Lower lobe of right lung (tissue), 2 donors: ENCODE data around the gene IGF1. TPM values are rescaled to one million over a fixed set of nuclear protein-coding genes. Genes with fewer than 3 reads are reported as not detected.

ENCODE experiments used
- ATAC-seq, 2 donors: fragments of 200-7000 bp; cut with Tn5 transposase; one replicate each; pipeline ENCODE4 v1.9.1; 2020 to 2022; ENCODE audit warnings: mild to moderate bottlenecking in 2 of 2, moderate library complexity in 2 of 2
- DNase-seq: peaks from one replicate; pipeline ENCODE4 v3.0.0-alpha.2; 2020
- H3K27ac ChIP-seq: fragments of 200-600 bp; one replicate; pipeline ENCODE4 v1.8.0; 2022
- H3K27me3 ChIP-seq: fragments of 200-600 bp; one replicate; pipeline ENCODE4 v1.8.0; 2022; ENCODE audit warnings: low read depth
- H3K36me3 ChIP-seq: fragments of 200-600 bp; one replicate; pipeline ENCODE4 v1.8.0; 2022; ENCODE audit warnings: mild to moderate bottlenecking
- H3K4me1 ChIP-seq: fragments of 200-600 bp; one replicate; pipeline ENCODE4 v1.8.0; 2022
- H3K4me3 ChIP-seq: fragments of 200-600 bp; one replicate; pipeline ENCODE4 v1.8.0; 2022; ENCODE audit warnings: mild to moderate bottlenecking
- H3K9me3 ChIP-seq: fragments of 200-600 bp; one replicate; pipeline ENCODE4 v1.8.0; 2022
- CTCF ChIP-seq: fragments of 200-600 bp; IDR thresholded peaks from one replicate; pipeline ENCODE4 v1.8.0; 2022; ENCODE audit warnings: antibody characterized with exemption, mild to moderate bottlenecking
- intact Hi-C: fragments of 100-400 bp; cut with DNase I; formaldehyde crosslinking; loops from one replicate; pipeline ENCODE4 v1.11.0; 2022
- total RNA-seq: library from RNA; stranded (reverse); fragmentation: NEBNext Ultra II Directional; extraction: Animal tissue kit (Norgen Biotek cat#: 25700); gene quantifications from one replicate; pipeline ENCODE4 v1.2.1, GENCODE V29; 2021
- donor health status: DM: no; HTN: yes; CAD: no; lungs with severe emphysema.

The IGF1 gene
- total RNA-seq, 1 donor from 2014 or later = 16.9 TPM

GRCh38 chr12:102503056-102503681 is 22.8 kb upstream of the IGF1 start:
- no peak for DNase-seq
- ATAC-seq = peak; percentile 46 to 68
- no peaks in the 10 kb centered on the region for H3K4me1 ChIP-seq
- TF ChIP-seq CTCF = no peak
- no peaks in the 10 kb centered on the region for H3K27me3 ChIP-seq
- no peak overlapping the region for H3K27ac ChIP-seq
- no peaks in the 10 kb centered on the region for H3K36me3 ChIP-seq
- no peaks in the 10 kb centered on the region for H3K9me3 ChIP-seq
- intact Hi-C loops = no loop called here
- no peak overlapping the region for H3K4me3 ChIP-seq

GRCh38 chr12:102501773-102502172 is 21.4 kb upstream of the IGF1 start:
- Histone ChIP-seq H3K27me3 (no peaks in the 10 kb centered on the region), H3K36me3 (no peaks in the 10 kb centered on the region), H3K27ac (no peak overlapping the region), H3K4me3 (no peak overlapping the region), H3K4me1 (no peaks in the 10 kb centered on the region), H3K9me3 (no peaks in the 10 kb centered on the region)
- ATAC-seq (no peak), DNase-seq (no peak)
- no peak for TF ChIP-seq CTCF
- intact Hi-C loops = no loop called here

- no peaks in the 10 kb centered on the region for H3K36me3 ChIP-seq
- no peak for DNase-seq
- no peaks in the 10 kb centered on the region for H3K27me3 ChIP-seq
- no peak for TF ChIP-seq CTCF
- ATAC-seq = peak in 1 of 2 donors; percentile 41
- intact Hi-C loops = no loop called here
- no peaks in the 10 kb centered on the region for H3K9me3 ChIP-seq
- no peaks in the 10 kb centered on the region for H3K4me1 ChIP-seq
- no peak overlapping the region for H3K27ac ChIP-seq
- no peak overlapping the region for H3K4me3 ChIP-seq
These were observed 18.1 kb upstream of the IGF1 start for GRCh38 chr12:102498471-102498870.

- no peaks in the 10 kb centered on the region for H3K36me3 ChIP-seq
- no peaks in the 10 kb centered on the region for H3K4me1 ChIP-seq
- no peak overlapping the region for H3K4me3 ChIP-seq
- H3K27me3 ChIP-seq = no peaks in the 10 kb centered on the region
- no peaks in the 10 kb centered on the region for H3K9me3 ChIP-seq
- DNase-seq = no peak
- no peak for ATAC-seq
- TF ChIP-seq CTCF = no peak
- intact Hi-C loops = no loop called here
- no peak overlapping the region for H3K27ac ChIP-seq
These were observed 17.4 kb upstream of the IGF1 start for GRCh38 chr12:102497743-102498142.

DNA sequence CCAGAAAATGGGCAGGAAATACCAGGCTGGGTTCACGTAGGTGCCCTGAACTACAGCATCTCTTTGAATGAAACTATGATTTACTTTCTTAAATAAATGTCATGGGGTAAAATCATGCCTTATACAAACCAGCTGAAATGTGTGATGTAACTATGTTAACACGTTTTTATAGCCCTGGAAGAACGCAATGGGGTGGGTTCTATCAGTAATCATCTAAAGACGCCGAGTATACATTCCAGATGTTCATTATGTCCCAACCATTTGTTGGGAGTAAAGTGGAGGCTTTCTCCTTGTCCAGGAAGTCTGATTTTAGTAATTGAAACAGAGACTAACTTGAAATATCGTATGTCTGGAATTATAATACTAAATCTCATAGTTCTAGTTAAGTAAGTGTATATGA is 16.2 kb upstream of the IGF1 start:
- H3K4me1 ChIP-seq = no peaks in the 10 kb centered on the region

More for the DNA sequence above, 16.2 kb upstream of the IGF1 start:
- ATAC-seq (no peak), DNase-seq (no peak)
- Histone ChIP-seq H3K27ac (no peak overlapping the region), H3K9me3 (no peaks in the 10 kb centered on the region), H3K36me3 (no peaks in the 10 kb centered on the region), H3K27me3 (no peaks in the 10 kb centered on the region), H3K4me3 (no peak overlapping the region)
- TF ChIP-seq CTCF = no peak
- intact Hi-C loops = no loop called here
